Measurements from ENCODE around the gene IMMP2L.
"Not testable (repeated sequence)": the region's sequence is repeated elsewhere in the genome, so short reads cannot be mapped to it uniquely, and the experiment has no call there.

The IMMP2L gene

DNA sequence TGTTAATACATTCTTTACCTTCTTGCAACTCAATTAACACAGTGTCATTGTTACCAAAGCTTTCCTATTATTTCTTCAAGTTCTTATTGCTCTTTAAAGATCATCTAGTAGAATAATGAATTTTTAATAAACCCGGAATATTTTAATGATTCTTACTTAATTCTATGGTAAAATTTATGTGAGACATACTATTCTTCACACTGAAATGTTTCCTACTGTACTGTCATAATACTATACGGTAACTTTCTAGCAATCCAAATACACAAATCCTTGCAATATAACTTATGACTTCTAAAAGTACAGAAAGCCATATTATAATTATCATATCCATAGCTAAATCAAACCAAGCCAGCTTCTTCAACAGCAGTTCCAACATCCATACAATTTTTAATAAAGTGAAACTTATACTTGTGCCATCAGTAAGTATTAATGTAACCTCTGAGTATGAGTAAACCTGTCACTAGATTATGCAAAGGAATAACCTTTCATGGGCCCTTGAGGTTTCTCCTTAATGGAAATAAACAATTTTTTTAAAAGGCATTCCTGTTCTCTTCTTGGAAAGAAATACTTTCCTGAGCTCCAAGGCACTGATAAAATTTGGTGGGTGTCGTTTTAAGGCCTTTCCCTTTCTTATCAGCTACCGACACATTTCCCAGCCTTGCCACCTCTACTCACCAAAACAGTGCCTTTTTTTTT is 87.4 kb downstream of the IMMP2L start:
- no peak for TF ChIP-seq ZNF274 (IDR thresholded peaks at IDR 0.05; ENCODE audit: low read depth, low read length)
- no peak overlapping the region for H3K4me3 ChIP-seq (ENCODE audit: low read length)

GRCh38 chr7:111473449-111474198 is 88.7 kb downstream of the IMMP2L start:
- no peak for TF ChIP-seq ZNF274 (IDR thresholded peaks at IDR 0.05; ENCODE audit: low read depth, low read length)
- no peak overlapping the region for H3K4me3 ChIP-seq (ENCODE audit: low read length)

DNA sequence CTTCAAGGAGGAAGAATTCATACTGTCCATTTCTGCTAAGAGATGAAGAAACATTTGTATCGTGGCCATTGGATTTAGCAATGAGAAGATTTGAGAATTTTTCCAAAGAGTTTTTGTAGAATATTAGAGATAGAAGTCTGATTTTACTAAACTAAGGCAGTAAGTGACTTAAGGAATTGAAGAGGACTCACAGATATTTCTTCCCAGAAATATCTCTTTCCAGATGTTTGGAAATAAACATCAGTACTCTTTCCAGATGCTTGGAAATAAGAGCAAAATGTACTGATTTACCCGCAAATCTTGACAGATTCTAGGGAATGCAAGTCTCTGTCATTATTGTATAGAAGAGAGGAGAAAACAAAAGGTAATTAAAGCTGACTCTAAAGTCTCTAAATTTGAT is 91.3 kb downstream of the IMMP2L start:
- no peak overlapping the region for H3K4me3 ChIP-seq (ENCODE audit: low read length)
- no peak for TF ChIP-seq ZNF274 (IDR thresholded peaks at IDR 0.05; ENCODE audit: low read depth, low read length)

DNA sequence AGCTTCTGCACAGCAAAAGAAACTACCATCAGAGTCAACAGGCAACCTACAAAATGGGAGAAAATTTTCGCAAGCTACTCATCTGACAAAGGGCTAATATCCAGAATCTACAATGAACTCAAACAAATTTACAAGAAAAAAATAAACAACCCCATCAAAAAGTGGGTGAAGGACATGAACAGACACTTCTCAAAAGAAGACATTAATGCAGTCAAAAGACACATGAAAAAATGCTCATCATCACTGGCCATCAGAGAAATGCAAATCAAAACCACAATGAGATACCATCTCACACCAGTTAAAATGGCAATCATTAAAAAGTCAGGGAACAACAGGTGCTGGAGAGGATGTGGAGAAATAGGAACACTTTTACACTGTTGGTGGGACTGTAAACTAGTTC is 92.4 kb downstream of the IMMP2L start:
- H3K4me3 ChIP-seq (ENCODE audit: low read length) = not testable (repeated sequence)

GRCh38 chr7:111465774-111466173 is 96.5 kb downstream of the IMMP2L start:
- H3K4me3 ChIP-seq (ENCODE audit: low read length) = not testable (repeated sequence)

DNA sequence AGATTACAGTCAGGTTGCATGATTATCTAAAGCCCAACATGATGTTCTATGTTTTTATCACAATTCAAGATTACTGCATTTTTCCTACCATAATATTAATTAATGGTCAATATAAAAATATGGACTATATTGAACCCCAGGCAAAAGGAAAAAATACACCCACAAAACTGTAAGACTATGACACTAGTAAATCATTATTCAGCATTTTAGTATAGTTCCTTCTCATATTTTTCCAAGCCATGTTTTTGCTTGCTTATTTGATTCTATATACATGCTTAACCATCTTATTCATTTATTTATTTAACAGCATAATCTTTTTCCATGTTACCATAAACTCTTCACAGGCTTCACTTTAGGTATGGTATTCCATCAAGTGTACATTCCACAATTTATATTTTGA is 101.6 kb downstream of the IMMP2L start:
- no peak overlapping the region for H3K4me3 ChIP-seq (ENCODE audit: low read length)
- TF ChIP-seq ZNF274 (IDR thresholded peaks at IDR 0.05; ENCODE audit: low read depth, low read length) = no peak

- H3K4me3 ChIP-seq (ENCODE audit: low read length) = no peak overlapping the region
- TF ChIP-seq ZNF274 (IDR thresholded peaks at IDR 0.05; ENCODE audit: low read depth, low read length) = no peak
These were observed 102.5 kb downstream of the IMMP2L start for GRCh38 chr7:111459757-111460280.

- H3K4me3 ChIP-seq (ENCODE audit: low read length) = no peak overlapping the region
- no peak for TF ChIP-seq ZNF274 (IDR thresholded peaks at IDR 0.05; ENCODE audit: low read depth, low read length)
These were observed 103.1 kb downstream of the IMMP2L start for GRCh38 chr7:111459065-111459756.

DNA sequence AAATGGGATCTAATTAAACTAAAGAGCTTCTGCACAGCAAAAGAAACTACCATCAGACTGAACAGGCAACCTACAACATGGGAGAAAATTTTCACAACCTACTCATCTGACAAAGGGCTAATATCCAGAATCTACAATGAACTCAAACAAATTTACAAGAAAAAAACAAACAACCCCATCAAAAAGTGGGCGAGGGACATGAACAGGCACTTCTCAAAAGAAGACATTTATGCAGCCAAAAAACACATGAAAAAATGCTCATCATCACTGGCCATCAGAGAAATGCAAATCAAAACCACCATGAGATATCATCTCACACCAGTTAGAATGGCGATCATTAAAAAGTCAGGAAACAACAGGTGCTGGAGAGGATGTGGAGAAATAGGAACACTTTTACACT is 111.6 kb downstream of the IMMP2L start:
- H3K4me3 ChIP-seq (ENCODE audit: low read length) = not testable (repeated sequence)

- H3K4me3 ChIP-seq (ENCODE audit: low read length) = not testable (repeated sequence)
These were observed 114.8 kb downstream of the IMMP2L start for GRCh38 chr7:111447502-111447901.

GRCh38 chr7:111439977-111440376 is 122.3 kb downstream of the IMMP2L start:
- H3K4me3 ChIP-seq (ENCODE audit: low read length) = no peak overlapping the region
- no peak for TF ChIP-seq ZNF274 (IDR thresholded peaks at IDR 0.05; ENCODE audit: low read depth, low read length)

DNA sequence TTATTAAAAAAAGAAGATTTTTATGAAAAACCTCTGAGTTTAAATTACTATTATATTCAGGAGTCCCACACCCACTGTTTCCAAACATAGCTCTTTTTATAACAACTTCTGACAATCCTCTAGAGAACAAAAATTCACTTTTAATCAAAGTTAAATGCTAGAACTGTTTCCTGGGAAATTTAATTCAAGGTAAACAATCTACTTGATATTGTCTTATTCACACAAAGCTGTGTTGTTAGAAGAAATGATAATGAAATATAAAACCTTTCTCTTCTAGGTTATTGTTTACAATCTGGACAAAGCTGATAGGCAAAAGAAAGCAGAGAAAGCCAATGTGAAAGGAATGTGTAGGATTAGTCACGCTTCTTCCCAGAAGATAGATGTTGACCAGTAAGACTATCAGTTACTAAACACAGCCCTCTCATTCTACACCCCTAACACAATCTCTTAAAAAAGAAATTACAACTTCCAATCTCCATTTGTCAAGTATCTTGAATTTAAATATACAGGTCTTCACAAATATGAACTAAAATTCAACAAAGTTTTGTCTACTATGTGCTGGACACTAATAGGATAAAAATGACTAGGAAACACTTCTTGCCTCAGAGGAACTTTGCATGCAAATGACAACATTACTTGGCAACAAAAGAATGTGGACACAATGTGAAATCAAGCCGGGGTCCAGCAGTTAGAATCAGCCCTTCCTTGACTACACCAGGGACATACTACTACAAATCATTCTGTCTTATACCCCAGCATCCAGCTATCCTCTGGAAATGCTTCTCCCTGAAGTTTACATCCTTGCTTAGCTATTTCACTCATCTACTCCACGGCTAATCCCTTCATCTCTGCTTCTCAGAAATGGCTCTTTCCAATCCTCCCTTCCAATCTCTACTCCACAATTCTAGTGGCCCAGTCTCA is 123.7 kb downstream of the IMMP2L start:
- TF ChIP-seq ZNF274 (IDR thresholded peaks at IDR 0.05; ENCODE audit: low read depth, low read length) = no peak
- no peak overlapping the region for H3K4me3 ChIP-seq (ENCODE audit: low read length)

DNA sequence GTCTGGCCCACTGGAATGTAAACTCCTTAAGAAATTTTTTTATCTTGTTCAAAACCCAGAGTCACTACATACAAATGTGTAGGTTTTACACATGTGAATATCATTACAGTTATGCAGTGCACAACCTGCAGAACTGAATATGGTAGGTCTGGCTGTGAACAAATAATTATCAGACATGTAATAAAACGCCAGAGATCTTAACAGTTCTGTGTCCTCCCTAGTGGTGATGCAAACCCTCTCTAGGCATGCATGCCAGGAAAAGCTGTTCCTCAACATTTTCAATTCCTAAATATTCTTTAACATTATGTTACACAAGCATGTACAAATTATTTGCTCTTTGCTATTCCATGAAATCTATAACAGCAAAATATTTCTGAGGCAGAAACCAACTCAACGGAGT is 124.6 kb downstream of the IMMP2L start:
- no peak for TF ChIP-seq ZNF274 (IDR thresholded peaks at IDR 0.05; ENCODE audit: low read depth, low read length)
- no peak overlapping the region for H3K4me3 ChIP-seq (ENCODE audit: low read length)

DNA sequence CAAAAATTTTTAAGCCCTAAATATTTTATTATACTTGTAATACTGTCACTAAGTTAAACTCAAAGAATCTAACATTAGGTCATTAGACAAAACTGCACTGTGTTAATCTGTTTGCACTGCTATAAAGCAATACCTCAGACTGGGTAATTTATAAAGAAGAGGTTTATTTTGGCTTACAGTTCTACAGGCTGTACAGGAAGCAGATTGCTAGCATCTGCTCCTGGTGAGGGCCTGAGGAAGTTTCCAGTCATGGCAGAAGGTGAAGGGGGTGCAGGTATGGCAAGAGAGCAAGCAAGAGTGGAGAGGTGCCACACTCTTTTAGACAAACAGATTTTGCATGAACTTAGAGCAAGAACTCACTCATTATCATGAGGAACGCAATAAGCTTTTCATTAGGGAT is 125.7 kb downstream of the IMMP2L start:
- TF ChIP-seq ZNF274 (IDR thresholded peaks at IDR 0.05; ENCODE audit: low read depth, low read length) = no peak
- H3K4me3 ChIP-seq (ENCODE audit: low read length) = no peak overlapping the region

All from GM08714 (cell line).